Measurements from ENCODE around the gene FRMD6. TPM values are rescaled to one million over a fixed set of nuclear protein-coding genes. Genes with fewer than 3 reads are reported as not detected.

Gene FRMD6
- total and polyA plus RNA-seq, 9 of the 15 experiments (the other 6 are each of a cell fraction or from before 2014, with no cell fraction given): 0.11 to 0.92 (median 0.53) TPM

GRCh38 chr14:51715742-51716141 lies 64.0 kb downstream of the FRMD6 start:
- H4K20me1 ChIP-seq (replicated peaks; ENCODE audit: control insufficient read depth, insufficient read depth, low read length): no peaks in the 10 kb centered on the region
- POLR2A ChIA-PET: interaction anchor here (0.8 kb wide), 1 partner anchor 20 kb away, joined by 4 read pairs; no protein-coding TSS in a partner anchor
- H3K27ac ChIP-seq (ENCODE audit: extremely low read depth, low read depth, low read length): no peak overlapping the region
- peaks cover 0 to 7% of the 10 kb centered on the region in 2 experiments; a peak in 2 of 5 replicates for H3K27me3 ChIP-seq (ENCODE audit: control insufficient read depth in 2 of 2, insufficient read depth in 2 of 2, low read length in 2 of 2)
- BruUV-seq (replicated peaks): no TSS peak
- intact Hi-C loops (cut with micrococcal nuclease) (no loop called here), in situ Hi-C loops (cut with MboI) (no loop called here)
- 0% methylated on average over 2 of the region's 2 CpGs for WGBS (ENCODE audit: insufficient coverage, low coverage, missing lambda C conversion rate)
- no peak overlapping the region for H2AFZ ChIP-seq (ENCODE audit: low read depth, low read length)
- no peaks in the 10 kb centered on the region for H3K9me1 ChIP-seq (ENCODE audit: control insufficient read depth, insufficient read depth, low read length)
- DNase-seq (ENCODE audit: extremely low read depth in 1 of 4, low spot score in 3 of 4): no peak
- TF ChIP-seq PCBP2 (IDR thresholded peaks at IDR 0.05; ENCODE audit: low read depth, low read length, poor library complexity, severe bottlenecking): no peak
- TF ChIP-seq, protein P1, sequence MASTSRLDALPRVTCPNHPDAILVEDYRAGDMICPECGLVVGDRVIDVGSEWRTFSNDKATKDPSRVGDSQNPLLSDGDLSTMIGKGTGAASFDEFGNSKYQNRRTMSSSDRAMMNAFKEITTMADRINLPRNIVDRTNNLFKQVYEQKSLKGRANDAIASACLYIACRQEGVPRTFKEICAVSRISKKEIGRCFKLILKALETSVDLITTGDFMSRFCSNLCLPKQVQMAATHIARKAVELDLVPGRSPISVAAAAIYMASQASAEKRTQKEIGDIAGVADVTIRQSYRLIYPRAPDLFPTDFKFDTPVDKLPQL (IDR thresholded peaks at IDR 0.05; ENCODE audit: extremely low read depth, insufficient read length): no peak
- no peak for TF ChIP-seq SREBF2 (CRISPR knock-in tag; IDR thresholded peaks at IDR 0.05)
- no peak for TF ChIP-seq CBFB (CRISPR knock-in tag; IDR thresholded peaks at IDR 0.05)
- TF ChIP-seq ZNF707 (CRISPR knock-in tag; conservative IDR thresholded peaks at IDR 0.05): no peak
- no peak for TF ChIP-seq SFPQ (IDR thresholded peaks at IDR 0.05; ENCODE audit: low read depth, low read length)
- no peak for TF ChIP-seq VEZF1 (CRISPR knock-in tag; IDR thresholded peaks at IDR 0.05)
- H3K4me3 ChIP-seq: no peak overlapping the region
- H3K9ac ChIP-seq (ENCODE audit: insufficient read depth in 1 of 2, low read depth in 2 of 2, low read length in 2 of 2): no peak overlapping the region
- no peaks in the 10 kb centered on the region for H3K36me3 ChIP-seq (ENCODE audit: control insufficient read depth, insufficient read depth, low read length)
- CTCF ChIA-PET (ENCODE audit: low intra/inter-chr PET ratio): no interaction called here
- H3K4me2 ChIP-seq (ENCODE audit: insufficient read depth, low read length): no peak overlapping the region
- no peak for ATAC-seq
- no peak for FAIRE-seq
- no peaks in the 10 kb centered on the region for H3K9me3 ChIP-seq (replicated peaks; ENCODE audit: control insufficient read depth, insufficient read depth, low read depth, low read length)
- H3K79me2 ChIP-seq (ENCODE audit: control insufficient read depth, insufficient read depth, low read length): no peaks in the 10 kb centered on the region
- H3K4me1 ChIP-seq (replicated peaks in 1 of 2; ENCODE audit: control insufficient read depth in 2 of 2, insufficient read depth in 2 of 2, low read length in 2 of 2): no peaks in the 10 kb centered on the region
